ENCODE results near the gene RHOV.
A peak's percentile ranks its signal among the peaks of the same experiment; 100 is the strongest.

Gene RHOV, protein sequence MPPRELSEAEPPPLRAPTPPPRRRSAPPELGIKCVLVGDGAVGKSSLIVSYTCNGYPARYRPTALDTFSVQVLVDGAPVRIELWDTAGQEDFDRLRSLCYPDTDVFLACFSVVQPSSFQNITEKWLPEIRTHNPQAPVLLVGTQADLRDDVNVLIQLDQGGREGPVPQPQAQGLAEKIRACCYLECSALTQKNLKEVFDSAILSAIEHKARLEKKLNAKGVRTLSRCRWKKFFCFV

DNA sequence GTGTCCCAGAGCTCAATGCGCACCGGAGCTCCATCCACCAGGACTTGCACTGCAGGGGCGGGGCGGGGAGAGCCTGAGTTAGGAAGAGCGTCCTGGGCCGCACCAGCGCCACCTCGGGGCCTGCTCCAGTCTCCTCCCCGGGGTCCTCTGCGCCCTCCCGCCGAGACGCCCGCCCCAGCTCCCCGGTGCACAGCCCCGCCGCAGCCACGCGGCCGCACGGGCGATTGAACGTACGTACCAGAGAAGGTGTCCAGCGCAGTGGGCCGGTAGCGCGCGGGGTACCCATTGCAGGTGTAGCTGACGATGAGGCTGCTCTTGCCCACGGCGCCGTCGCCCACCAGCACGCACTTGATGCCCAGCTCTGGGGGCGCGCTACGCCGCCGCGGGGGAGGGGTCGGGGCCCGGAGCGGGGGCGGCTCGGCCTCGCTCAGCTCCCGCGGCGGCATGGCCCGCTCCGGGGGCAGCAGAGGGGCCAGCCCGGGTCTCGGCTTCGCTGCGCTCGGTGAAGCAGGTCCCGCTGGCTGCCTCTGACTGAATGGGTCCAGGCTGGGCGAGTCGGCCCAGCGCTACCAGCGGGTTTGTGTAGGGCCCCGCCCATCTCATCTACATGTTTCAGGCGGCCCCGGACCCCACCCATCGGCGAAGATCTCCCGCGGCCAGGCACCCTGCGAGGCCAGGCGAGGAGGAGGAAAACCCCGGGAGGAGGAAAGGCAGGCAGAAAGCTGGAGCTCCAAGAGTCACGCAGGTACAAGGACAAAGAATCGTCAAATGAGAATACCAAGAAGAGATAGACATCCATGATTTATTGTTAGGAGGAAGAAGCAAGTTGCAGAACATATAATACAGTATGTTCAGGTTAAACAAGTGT lies at the start of gene RHOV:
RHOV (minus strand) TSS at position 541 of the 868 bp plus-strand sequence; CDS start at position 446, 95 bp downstream.
- H3K4me3 ChIP-seq (ENCODE audit: low read depth, low read length) = peak within 1 kb of the TSS; percentile 68
- TF ChIP-seq, protein P1, sequence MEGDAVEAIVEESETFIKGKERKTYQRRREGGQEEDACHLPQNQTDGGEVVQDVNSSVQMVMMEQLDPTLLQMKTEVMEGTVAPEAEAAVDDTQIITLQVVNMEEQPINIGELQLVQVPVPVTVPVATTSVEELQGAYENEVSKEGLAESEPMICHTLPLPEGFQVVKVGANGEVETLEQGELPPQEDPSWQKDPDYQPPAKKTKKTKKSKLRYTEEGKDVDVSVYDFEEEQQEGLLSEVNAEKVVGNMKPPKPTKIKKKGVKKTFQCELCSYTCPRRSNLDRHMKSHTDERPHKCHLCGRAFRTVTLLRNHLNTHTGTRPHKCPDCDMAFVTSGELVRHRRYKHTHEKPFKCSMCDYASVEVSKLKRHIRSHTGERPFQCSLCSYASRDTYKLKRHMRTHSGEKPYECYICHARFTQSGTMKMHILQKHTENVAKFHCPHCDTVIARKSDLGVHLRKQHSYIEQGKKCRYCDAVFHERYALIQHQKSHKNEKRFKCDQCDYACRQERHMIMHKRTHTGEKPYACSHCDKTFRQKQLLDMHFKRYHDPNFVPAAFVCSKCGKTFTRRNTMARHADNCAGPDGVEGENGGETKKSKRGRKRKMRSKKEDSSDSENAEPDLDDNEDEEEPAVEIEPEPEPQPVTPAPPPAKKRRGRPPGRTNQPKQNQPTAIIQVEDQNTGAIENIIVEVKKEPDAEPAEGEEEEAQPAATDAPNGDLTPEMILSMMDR (IDR thresholded peaks at IDR 0.05; ENCODE audit: borderline replicate concordance, insufficient read depth, low read depth, low read length) = peak; percentile 55

DNA sequence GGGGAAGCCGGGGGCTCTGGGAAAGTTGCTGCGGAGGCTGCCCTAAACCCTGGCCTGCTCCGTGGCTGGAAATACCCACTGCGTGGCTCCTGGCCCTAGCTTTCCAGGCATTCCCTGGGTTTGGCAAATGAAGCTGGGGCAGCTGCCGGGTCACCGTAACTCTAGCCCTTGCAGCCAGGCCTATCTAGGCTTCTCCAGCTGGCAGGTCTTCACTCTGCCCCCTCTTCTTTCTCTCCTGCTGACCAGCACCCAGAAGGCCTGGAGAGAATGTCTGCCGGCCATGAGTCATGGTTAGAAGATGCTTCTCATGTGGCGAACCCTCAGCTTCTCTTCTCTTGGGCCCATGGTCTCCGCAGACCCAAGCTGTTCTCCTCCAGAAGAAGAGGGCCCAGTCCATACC lies 49.5 kb upstream of the RHOV start:
- H3K4me3 ChIP-seq (ENCODE audit: low read depth, low read length) = no peak overlapping the region
- TF ChIP-seq, protein P1 (IDR thresholded peaks at IDR 0.05; ENCODE audit: borderline replicate concordance, insufficient read depth, low read depth, low read length) = no peak

DNA sequence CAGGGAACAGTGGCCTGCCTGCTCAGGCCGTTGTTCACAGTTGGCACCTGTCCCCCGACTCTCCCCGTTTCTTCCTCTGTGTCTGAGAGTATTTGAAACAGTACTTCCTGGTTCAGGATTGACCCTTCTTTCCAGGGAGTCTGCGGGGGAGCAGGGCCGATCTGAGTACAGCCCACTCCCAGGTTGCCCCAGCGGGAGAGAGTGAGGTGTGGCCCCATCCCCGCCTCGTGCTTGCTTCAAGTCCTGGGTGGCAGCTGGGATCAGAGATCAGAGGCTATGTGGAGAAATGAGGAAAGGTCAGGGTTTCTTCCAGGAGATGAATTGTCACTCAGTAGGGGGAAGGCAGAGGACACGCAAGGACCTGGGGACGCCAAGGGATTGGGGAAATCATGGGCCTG lies 48.6 kb upstream of the RHOV start:
- TF ChIP-seq, protein P1 (IDR thresholded peaks at IDR 0.05; ENCODE audit: borderline replicate concordance, insufficient read depth, low read depth, low read length) = no peak
- H3K4me3 ChIP-seq (ENCODE audit: low read depth, low read length) = no peak overlapping the region

DNA sequence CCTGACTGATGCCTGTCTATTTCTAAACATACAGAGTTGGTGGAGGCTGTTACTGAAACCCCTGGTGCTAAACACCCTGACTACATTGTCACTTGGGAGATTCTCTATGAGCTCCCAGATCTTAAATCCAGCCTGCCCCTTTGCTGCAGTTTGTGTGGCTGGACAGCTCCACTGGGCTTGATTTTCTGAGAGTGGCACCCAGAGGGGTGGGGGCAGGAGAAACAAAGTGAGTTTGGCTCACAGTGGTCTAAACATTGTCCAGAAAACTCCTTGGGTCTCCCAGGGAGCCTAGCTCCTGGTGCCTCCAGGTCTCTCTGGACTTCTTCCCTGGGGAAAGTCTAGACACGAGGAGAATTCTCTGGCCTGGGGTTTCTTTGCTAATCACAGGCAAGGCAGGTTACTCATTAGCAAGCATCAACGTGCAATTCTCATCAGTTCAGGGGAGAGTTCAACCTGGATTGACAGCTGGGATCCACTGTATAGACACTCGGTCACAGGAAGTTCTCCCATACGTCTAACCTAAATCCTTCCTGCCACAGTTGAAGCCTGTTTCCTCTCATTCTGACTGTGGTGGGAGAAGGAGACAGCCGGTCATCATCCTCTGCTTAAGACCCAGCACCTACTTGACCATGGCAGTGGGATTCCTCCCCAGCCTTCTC lies 48.0 kb upstream of the RHOV start:
- TF ChIP-seq, protein P1 (IDR thresholded peaks at IDR 0.05; ENCODE audit: borderline replicate concordance, insufficient read depth, low read depth, low read length) = no peak
- H3K4me3 ChIP-seq (ENCODE audit: low read depth, low read length) = no peak overlapping the region

DNA sequence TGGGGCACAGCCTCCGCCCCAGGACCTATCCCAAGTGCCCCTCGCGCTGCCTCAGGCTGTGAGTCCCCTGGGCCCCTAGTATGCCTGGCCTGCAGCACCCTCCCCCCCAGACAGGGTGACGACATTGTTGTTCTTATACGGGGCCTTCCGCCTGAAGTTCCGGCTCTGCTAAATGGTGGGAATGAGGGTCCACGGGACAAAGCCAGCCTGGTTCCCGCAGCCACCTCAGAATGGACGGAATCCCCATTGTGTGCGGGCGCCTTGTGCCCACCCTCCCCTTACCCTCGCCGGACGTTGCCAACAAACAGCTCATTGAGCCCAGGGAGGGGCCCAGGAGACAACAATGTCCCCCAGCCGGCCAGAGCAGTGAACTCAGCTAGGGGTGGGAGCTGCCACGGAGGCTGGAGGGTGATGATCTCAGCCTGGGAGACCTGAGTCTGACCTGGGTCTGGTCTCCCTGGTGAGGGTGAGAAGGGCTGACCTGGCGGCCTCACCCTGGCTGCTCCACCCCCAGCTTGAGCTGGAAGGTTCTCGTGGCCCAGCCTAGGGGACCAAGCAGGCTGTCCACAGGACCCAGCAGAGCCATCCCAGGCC lies 44.9 kb upstream of the RHOV start:
- no peak overlapping the region for H3K4me3 ChIP-seq (ENCODE audit: low read depth, low read length)
- TF ChIP-seq, protein P1 (IDR thresholded peaks at IDR 0.05; ENCODE audit: borderline replicate concordance, insufficient read depth, low read depth, low read length) = no peak

DNA sequence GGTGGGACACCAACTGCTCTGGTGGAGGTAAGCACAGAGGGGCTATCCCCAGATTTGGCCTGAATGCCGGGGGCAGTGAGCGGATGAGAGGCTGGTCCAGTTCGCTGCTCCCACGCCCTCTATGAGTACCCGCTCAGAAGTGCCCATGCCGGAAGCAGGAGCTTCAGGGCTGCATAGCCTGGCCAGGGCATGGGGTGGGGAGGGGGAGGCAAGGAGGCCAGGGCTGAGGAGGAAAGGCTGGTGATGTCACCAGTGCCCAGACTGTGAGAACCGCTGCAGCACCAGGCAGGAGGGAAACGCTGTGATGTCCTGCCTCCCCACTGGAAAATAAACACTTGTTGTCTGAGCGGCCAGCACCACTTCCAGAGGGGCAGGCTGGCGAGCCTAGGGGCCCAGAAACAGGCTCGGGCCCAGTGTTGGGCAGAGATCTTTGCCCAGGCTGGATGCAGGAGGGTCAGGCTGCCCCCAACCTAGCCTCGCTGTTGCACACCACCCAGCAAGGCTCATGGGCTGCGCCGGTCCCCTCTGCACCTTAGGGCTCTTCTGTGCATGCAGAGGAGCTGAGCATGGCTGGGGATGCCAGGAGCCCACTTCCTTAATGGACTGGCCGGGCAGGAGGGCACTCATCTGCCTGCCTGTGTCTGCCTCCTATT lies 44.2 kb upstream of the RHOV start:
- TF ChIP-seq, protein P1 (IDR thresholded peaks at IDR 0.05; ENCODE audit: borderline replicate concordance, insufficient read depth, low read depth, low read length) = no peak
- H3K4me3 ChIP-seq (ENCODE audit: low read depth, low read length) = no peak overlapping the region
